ENCODE data around the gene FUNDC2. TPM values are rescaled to one million over a fixed set of nuclear protein-coding genes. Genes with fewer than 3 reads are reported as not detected.

The FUNDC2 gene, protein sequence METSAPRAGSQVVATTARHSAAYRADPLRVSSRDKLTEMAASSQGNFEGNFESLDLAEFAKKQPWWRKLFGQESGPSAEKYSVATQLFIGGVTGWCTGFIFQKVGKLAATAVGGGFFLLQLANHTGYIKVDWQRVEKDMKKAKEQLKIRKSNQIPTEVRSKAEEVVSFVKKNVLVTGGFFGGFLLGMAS
- 47.1 TPM for total RNA-seq

DNA sequence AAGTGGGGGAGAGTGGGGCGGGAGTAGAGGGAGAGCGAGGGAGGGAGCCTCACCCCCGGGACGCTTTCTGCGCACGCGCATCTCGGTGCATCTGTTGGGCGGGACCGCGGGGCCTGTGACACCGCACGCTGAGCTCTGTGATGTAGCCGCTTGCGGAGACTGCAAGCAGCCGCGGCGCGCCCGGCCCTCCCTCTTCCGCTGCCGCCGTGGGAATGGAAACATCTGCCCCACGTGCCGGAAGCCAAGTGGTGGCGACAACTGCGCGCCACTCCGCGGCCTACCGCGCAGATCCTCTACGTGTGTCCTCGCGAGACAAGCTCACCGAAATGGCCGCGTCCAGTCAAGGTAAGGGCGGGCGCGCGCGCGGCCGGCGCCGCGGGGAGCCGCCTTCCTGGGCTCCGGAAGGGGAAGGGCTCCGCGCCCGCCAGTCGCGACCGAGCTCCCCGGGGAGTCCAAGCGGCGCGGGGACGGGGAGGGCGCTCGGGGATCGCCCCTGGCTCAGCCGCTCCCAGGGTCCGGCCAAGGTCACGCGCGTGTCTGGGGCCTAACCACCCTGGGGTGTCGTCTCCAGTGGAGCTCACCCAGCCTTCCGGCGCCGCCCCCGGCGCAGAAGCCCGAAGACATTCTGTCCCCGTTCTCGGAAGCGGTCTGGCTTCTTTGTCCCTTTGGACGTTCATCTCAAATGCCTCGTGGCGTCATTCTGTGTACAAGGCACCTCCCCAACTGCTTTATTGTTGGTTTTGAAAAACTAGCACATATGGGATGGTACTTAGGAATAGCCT is at the start of gene FUNDC2:
FUNDC2 (plus strand) TSS at position 118 of the 782 bp plus-strand sequence; CDS start at position 213, 95 bp downstream.

DNA sequence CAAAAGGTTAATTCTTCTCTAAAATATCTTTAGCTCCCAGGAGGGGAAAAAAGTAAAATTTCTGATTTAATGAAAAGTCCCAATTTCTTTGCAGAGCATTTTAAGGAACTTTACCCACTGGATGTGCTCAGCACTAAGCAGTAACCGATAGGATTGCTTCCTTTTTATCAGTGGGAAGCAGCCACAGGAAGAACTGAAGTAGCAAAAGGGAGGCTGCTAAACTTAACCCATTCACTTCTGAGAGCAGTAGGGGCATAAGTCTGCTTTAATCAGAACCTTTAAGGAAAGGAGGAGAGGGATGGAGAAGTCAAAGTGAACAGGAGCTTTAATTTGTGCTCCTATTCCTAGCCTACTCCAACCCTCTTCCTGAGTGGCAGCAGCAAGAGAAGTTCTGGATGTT is 4.1 kb upstream of the FUNDC2 start, which contains the start of gene F8:
F8 (minus strand) TSS at position 139 of the 400 bp plus-strand sequence. CDS start 171 bp downstream, outside the sequence.

DNA sequence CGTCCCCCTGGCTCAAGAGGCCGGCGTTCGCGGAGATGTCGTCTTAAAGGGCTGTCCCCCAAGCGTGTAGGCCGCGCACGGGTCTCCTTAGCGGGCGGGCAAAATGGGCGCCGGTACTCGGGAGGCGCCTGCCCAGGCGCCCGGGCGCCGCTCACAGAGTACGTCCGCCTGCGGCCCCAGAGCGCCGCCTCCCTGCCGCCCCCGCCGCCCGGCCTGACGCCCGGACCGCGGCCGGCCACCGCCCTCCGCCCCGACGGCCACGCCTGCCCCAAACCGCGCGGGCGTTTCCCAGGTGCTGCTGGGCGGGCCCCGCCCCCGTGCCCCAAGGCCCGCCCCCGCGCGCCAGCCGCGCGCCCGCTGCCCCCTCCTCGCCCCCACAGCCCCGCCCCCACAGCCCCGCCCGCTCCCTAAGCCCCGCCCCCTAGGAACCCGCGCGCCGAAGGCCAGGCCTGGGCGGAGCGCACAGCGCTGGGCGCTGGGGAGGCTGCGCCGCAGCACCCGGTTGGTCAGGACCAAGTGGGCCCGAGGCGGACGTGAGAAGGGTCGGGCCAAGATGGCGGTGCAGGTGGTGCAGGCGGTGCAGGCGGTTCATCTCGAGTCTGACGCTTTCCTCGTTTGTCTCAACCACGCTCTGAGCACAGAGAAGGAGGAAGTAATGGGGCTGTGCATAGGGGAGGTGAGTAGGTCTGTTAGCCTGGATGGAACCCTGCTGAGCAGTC is 44.5 kb downstream of the FUNDC2 start, which contains the start of the genes BRCC3, CMC4 and MTCP1:
BRCC3 (plus strand) TSS at position 534 of the 719 bp plus-strand sequence; CDS start at position 554, 20 bp downstream.
CMC4 (minus strand) TSS at position 162 of the 719 bp plus-strand sequence. CDS start 7,113 bp downstream, outside the sequence.
MTCP1 (minus strand) TSS at position 162 of the 719 bp plus-strand sequence. CDS start 5,126 bp downstream, outside the sequence.

Other genes starting within 250 kb of the FUNDC2 start
- gene MPP1, start 221.4 kb upstream of the FUNDC2 start, total RNA-seq = 53.7 TPM
- not detected for gene SMIM9, start 192.2 kb upstream of the FUNDC2 start, total RNA-seq
- gene F8A1, start 140.5 kb upstream of the FUNDC2 start, total RNA-seq = 8.2 TPM
- gene F8, start 4.1 kb upstream of the FUNDC2 start, total RNA-seq = 13.7 TPM
- gene CMC4, start 44.3 kb downstream of the FUNDC2 start, total RNA-seq = 12.3 TPM
- 6.4 TPM for gene MTCP1, start 44.3 kb downstream of the FUNDC2 start, total RNA-seq
- 13.1 TPM for gene BRCC3, start 44.7 kb downstream of the FUNDC2 start, total RNA-seq
- gene VBP1, start 189.6 kb downstream of the FUNDC2 start, total RNA-seq = 29.9 TPM
- gene RAB39B, start 237.6 kb downstream of the FUNDC2 start, total RNA-seq = 2.0 TPM